ENCODE data around the gene FEZF2. TPM values are rescaled to one million over a fixed set of nuclear protein-coding genes. Genes with fewer than 3 reads are reported as not detected.

The FEZF2 gene
- polyA plus RNA-seq, 1 experiment: not detected

GRCh38 chr3:62413687-62414086, 40.3 kb upstream of the FEZF2 start:
- CTCF ChIA-PET: no interaction called here
- H3K4me3 ChIP-seq (ENCODE audit: low read depth, low read length): no peak overlapping the region
- no peak for DNase-seq (ENCODE audit: low read depth, low spot score)
- POLR2A ChIA-PET: no interaction called here
- TF ChIP-seq, protein P1, sequence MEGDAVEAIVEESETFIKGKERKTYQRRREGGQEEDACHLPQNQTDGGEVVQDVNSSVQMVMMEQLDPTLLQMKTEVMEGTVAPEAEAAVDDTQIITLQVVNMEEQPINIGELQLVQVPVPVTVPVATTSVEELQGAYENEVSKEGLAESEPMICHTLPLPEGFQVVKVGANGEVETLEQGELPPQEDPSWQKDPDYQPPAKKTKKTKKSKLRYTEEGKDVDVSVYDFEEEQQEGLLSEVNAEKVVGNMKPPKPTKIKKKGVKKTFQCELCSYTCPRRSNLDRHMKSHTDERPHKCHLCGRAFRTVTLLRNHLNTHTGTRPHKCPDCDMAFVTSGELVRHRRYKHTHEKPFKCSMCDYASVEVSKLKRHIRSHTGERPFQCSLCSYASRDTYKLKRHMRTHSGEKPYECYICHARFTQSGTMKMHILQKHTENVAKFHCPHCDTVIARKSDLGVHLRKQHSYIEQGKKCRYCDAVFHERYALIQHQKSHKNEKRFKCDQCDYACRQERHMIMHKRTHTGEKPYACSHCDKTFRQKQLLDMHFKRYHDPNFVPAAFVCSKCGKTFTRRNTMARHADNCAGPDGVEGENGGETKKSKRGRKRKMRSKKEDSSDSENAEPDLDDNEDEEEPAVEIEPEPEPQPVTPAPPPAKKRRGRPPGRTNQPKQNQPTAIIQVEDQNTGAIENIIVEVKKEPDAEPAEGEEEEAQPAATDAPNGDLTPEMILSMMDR (IDR thresholded peaks at IDR 0.05; ENCODE audit: low read depth, low read length): no peak
- no peaks in the 10 kb centered on the region for H3K9me3 ChIP-seq (ENCODE audit: control insufficient read depth, insufficient read depth, low read length)
- peaks cover 8% of the 10 kb centered on the region for H3K27me3 ChIP-seq (ENCODE audit: control insufficient read depth, insufficient read depth, low read length)
- H3K27ac ChIP-seq (ENCODE audit: low read depth, low read length): no peak overlapping the region

GRCh38 chr3:62406945-62407344, 33.6 kb upstream of the FEZF2 start:
- Histone ChIP-seq H3K4me3 (ENCODE audit: low read depth, low read length) (no peak overlapping the region), H3K9me3 (ENCODE audit: control insufficient read depth, insufficient read depth, low read length) (no peaks in the 10 kb centered on the region), H3K27ac (ENCODE audit: low read depth, low read length) (no peak overlapping the region), H3K27me3 (ENCODE audit: control insufficient read depth, insufficient read depth, low read length) (no peaks in the 10 kb centered on the region)
- ChIA-PET POLR2A (no interaction called here), CTCF (no interaction called here)
- TF ChIP-seq, protein P1 (IDR thresholded peaks at IDR 0.05; ENCODE audit: low read depth, low read length): no peak
- DNase-seq (ENCODE audit: low read depth, low spot score): no peak

- Histone ChIP-seq H3K4me3 (ENCODE audit: low read depth, low read length) (no peak overlapping the region), H3K9me3 (ENCODE audit: control insufficient read depth, insufficient read depth, low read length) (no peaks in the 10 kb centered on the region), H3K27me3 (ENCODE audit: control insufficient read depth, insufficient read depth, low read length) (no peaks in the 10 kb centered on the region), H3K27ac (ENCODE audit: low read depth, low read length) (no peak overlapping the region)
- DNase-seq (ENCODE audit: low read depth, low spot score): no peak
- POLR2A ChIA-PET: no interaction called here
- TF ChIP-seq, protein P1 (IDR thresholded peaks at IDR 0.05; ENCODE audit: low read depth, low read length): no peak
- CTCF ChIA-PET: no interaction called here
These were observed 32.2 kb upstream of the FEZF2 start for GRCh38 chr3:62405566-62405965.

DNA sequence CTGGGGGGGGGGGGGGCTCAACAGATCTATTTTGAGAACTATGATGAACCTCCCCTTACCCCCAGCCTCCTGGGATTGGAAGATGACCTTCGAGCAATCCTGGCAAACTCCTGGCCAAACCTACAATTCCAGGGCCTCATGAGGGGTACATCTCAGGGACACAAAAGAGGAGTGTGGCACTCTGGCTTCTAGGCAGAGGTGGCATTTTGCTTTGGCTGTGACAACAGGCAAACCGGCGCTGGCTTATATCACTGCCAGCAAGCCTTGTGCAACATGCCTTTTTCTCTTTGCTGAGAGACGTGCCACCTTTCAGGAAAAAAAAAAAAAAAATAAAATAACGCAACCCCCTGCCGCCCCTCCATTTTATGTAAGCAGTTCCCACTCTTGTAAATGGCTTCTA, 31.8 kb upstream of the FEZF2 start:
- Histone ChIP-seq H3K27ac (ENCODE audit: low read depth, low read length) (no peak overlapping the region), H3K27me3 (ENCODE audit: control insufficient read depth, insufficient read depth, low read length) (no peaks in the 10 kb centered on the region), H3K4me3 (ENCODE audit: low read depth, low read length) (no peak overlapping the region), H3K9me3 (ENCODE audit: control insufficient read depth, insufficient read depth, low read length) (no peaks in the 10 kb centered on the region)
- ChIA-PET CTCF (no interaction called here), POLR2A (no interaction called here)
- TF ChIP-seq, protein P1 (IDR thresholded peaks at IDR 0.05; ENCODE audit: low read depth, low read length): no peak
- no peak for DNase-seq (ENCODE audit: low read depth, low spot score)

DNA sequence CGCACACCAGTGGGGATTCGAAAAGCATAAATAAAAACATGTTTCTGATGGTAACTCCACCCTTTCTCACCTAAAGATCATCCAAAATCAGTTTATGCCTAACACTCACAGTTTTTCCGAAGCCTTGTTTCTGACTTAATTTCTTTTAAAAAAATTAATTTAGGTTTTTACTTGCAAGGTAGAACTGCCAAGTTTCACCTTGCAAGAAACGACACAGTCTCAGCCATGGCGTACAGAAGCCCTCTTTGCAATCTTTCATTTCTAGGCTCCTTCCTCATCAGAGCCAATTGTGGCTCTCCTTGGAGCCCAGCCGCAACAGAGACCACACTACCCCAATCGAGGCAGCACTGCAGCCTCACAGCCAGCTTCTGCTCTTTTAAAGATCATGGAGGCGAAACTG, 31.0 kb upstream of the FEZF2 start:
- no peak for DNase-seq (ENCODE audit: low read depth, low spot score)
- no peaks in the 10 kb centered on the region for H3K9me3 ChIP-seq (ENCODE audit: control insufficient read depth, insufficient read depth, low read length)
- TF ChIP-seq, protein P1 (IDR thresholded peaks at IDR 0.05; ENCODE audit: low read depth, low read length): no peak
- H3K4me3 ChIP-seq (ENCODE audit: low read depth, low read length): no peak overlapping the region
- POLR2A ChIA-PET: no interaction called here
- H3K27me3 ChIP-seq (ENCODE audit: control insufficient read depth, insufficient read depth, low read length): no peaks in the 10 kb centered on the region
- H3K27ac ChIP-seq (ENCODE audit: low read depth, low read length): no peak overlapping the region
- CTCF ChIA-PET: no interaction called here
